H1 (cell line): ENCODE results near the gene SLX4IP. TPM values are rescaled to one million over a fixed set of nuclear protein-coding genes. Genes with fewer than 3 reads are reported as not detected.

Experiments used
- EP300 ChIP-seq, 2 experiments: IDR thresholded peaks; 1 replicate in 1 of 2; 2 replicates in 1 of 2; pipeline ENCODE4 v1.6.1; 2011 to 2012; ENCODE audit warnings: low read depth in 2 of 2, low read length in 2 of 2, mild to moderate bottlenecking in 2 of 2, borderline replicate concordance in 1 of 2, inconsistent platforms in 1 of 2, moderate library complexity in 1 of 2
- RAD21 ChIP-seq, 2 experiments: IDR thresholded peaks in 1 of 2; conservative IDR thresholded peaks in 1 of 2; 2 replicates each; pipeline ENCODE4 v1.6.1; 2011; ENCODE audit warnings: low read depth in 2 of 2, low read length in 2 of 2, improper control_type of control experiment in 1 of 2, inconsistent platforms in 1 of 2, mild to moderate bottlenecking in 1 of 2, moderate library complexity in 1 of 2
- SIRT6 ChIP-seq: IDR thresholded peaks from one replicate; pipeline ENCODE4 v1.7.1; 2012; ENCODE audit warnings: low read length, inconsistent platforms
- polyA plus RNA-seq, 7 experiments: library from polyadenylated mRNA; depleted of rRNA in 3 of 7; stranded (reverse) in 5 of 7; unstranded in 2 of 7; fragments of >200 nt in 5 of 7; fragments of 200-250 nt in 2 of 7; gene quantifications; 1 replicate in 5 of 7; 2 replicates in 1 of 7; 4 replicates in 1 of 7; pipeline versions ENCODE4 v1.2.1 to v1.2.3, GENCODE V29; 2011 to 2013; ENCODE audit warnings: missing spikeins in 2 of 7, mixed read lengths in 2 of 7
- total RNA-seq: library from RNA; stranded (reverse); fragmentation: NEBNext Ultra II Directional; extraction: Animal tissue kit (Norgen Biotek cat#: 25700); gene quantifications from 2 replicates; pipeline ENCODE4 v1.2.1, GENCODE V29; 2021
- TF ChIP-seq, protein P1 (sequence below), 3 experiments: IDR thresholded peaks; 1 replicate in 2 of 3; 2 replicates in 1 of 3; pipeline versions ENCODE4 v1.5.1 to v1.6.1; 2011; ENCODE audit warnings: low read length in 3 of 3, mild to moderate bottlenecking in 3 of 3, inconsistent platforms in 2 of 3, low read depth in 1 of 3, moderate library complexity in 1 of 3; ENCODE audit not compliant: insufficient read depth in 1 of 3; ENCODE audit errors: control extremely low read depth in 1 of 3

SLX4IP gene
- total and polyA plus RNA-seq, 2 of the 8 experiments (the other 6 are each of a cell fraction or from before 2014, with no cell fraction given), result 2.4 to 8.7 TPM

DNA sequence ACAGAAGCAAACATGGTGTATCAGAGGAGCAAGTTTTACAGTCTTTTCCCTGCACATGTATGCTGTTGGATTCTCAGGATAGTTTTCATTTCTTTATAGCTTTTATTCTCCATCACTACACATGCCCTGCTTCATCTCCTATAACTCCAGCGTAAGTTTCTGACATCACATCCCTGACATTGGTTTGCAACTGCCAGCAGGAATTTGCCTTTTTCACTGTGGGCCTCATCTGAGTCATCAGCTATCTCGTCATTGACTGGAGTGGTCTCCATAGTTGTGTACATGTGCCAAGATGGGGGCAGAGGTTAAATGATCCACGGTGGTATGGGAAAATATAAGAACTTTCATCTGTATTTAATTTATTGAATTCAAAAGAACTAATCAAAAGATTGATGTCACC lies 96.7 kb downstream of the SLX4IP start (continued):
- TF ChIP-seq RAD21 (IDR thresholded peaks at IDR 0.05 in 1 of 2, conservative IDR thresholded peaks at IDR 0.05 in 1 of 2; ENCODE audit: low read depth in 2 of 2, low read length in 2 of 2) (no peak), EP300 (IDR thresholded peaks at IDR 0.05; ENCODE audit: borderline replicate concordance in 1 of 2, low read depth in 2 of 2, low read length in 2 of 2) (no peak), SIRT6 (no peak)
- TF ChIP-seq, protein P1, sequence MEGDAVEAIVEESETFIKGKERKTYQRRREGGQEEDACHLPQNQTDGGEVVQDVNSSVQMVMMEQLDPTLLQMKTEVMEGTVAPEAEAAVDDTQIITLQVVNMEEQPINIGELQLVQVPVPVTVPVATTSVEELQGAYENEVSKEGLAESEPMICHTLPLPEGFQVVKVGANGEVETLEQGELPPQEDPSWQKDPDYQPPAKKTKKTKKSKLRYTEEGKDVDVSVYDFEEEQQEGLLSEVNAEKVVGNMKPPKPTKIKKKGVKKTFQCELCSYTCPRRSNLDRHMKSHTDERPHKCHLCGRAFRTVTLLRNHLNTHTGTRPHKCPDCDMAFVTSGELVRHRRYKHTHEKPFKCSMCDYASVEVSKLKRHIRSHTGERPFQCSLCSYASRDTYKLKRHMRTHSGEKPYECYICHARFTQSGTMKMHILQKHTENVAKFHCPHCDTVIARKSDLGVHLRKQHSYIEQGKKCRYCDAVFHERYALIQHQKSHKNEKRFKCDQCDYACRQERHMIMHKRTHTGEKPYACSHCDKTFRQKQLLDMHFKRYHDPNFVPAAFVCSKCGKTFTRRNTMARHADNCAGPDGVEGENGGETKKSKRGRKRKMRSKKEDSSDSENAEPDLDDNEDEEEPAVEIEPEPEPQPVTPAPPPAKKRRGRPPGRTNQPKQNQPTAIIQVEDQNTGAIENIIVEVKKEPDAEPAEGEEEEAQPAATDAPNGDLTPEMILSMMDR (IDR thresholded peaks at IDR 0.05; ENCODE audit: control extremely low read depth in 1 of 3, insufficient read depth in 1 of 3, low read depth in 1 of 3, low read length in 3 of 3), result no peak
- TF ChIP-seq, all 59 proteins: peak for 0
